IPS-NIHi7 (cell line): ENCODE measurements around the gene GBX2.
A peak's percentile ranks its signal among the peaks of the same experiment; 100 is the strongest.

ENCODE experiments used
- DNase-seq: peaks from one replicate; pipeline ENCODE4 v3.0.0; 2012; ENCODE audit warnings: mixed read lengths; ENCODE audit errors: extremely low spot score

GBX2 gene

GRCh38 chr2:236180831-236181453 is 12.8 kb upstream of the GBX2 start:
- DNase-seq, result peak; percentile 84

DNA sequence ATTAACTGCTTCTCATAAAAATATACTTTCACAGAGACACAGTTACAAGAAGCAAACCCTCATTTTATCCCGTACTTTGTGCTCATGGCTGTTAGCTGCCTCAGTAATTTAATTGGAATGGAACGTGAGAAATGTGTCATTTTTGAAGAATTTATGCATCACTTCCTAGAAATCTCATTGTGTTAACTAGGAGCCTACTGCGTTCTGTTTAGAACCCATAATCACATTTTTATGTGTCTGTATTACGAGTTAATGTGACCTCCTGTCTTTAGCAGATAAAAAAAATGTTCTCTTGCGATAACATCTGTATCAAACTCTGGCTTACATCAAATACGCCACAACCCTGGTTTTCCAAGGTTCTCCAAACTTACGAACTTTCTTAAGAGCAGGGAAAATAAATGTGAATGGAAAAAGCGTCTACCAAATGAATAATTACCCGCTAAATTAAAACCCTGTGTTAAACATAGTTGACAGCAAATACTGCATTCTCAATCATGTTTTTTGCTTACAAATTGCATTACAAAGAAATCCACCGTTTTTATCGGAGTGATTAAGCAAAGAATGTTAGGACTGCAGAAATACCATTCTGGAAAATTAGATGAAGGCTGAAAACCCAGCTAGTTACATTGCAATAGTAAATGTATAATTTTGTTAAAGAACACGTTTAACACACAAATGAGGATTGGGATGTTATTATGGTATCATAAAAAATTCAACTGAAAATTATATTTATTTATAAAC is 12.1 kb upstream of the GBX2 start:
- DNase-seq, result no peak

DNA sequence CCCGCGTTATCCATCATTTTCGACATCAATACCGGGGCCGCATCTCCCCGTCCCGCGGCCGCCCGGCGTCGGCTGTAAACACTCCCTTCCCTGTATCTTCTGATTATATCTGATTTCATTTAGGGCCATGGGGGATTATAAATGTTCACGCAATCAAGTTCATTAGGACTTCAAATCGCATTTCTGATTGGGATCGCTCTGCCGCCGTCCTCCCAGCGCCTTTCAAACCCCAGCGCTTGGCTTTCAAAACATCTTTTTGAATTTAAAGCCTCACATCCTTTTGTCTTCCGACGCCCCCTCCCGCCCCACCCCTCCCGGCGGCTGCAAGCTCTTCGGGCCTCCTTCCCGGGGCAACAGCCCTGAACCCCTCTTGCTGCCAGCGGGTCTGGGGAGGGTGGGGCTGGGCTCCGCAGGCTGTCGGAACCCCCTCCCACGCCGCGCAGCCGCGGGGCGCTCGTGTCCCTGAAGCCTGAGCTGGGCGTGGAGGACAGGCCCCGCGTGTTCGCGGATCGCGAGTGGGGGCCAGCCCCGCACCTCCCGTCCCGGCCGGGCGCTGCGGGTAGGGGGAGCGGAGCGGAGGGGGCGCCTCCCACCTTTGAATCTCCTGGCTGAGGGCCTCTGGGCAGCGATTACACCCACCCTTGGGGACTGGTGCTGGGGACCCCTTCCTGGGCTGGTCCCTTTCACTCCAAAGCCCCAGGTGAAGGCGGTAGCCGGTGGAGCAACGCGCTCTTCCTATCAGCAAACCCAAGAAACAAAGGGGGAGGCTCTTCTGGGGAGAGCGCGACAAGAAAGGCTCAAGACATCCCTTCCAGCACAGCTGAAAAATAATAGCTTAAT is 11.3 kb upstream of the GBX2 start:
- DNase-seq, result no peak

DNA sequence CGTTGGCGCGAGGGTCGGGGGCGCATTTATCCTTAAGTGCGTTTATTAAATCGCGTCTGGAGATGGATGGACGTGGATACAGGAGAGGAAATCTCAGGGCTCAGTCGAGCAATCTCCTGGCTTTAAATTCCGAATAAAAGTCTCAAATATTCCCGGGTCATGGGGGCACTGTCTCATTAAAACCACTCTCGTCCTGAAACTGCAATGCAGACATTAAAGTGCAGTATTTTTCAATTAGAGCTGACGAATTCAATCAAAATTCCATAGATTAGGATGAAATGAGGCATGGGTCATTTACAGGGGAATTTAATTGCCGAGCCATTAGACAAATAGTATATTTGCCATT is 10.7 kb upstream of the GBX2 start:
- DNase-seq, result no peak

GRCh38 chr2:236177967-236178889 is 10.0 kb upstream of the GBX2 start:
- DNase-seq, result peak; percentile 81

DNA sequence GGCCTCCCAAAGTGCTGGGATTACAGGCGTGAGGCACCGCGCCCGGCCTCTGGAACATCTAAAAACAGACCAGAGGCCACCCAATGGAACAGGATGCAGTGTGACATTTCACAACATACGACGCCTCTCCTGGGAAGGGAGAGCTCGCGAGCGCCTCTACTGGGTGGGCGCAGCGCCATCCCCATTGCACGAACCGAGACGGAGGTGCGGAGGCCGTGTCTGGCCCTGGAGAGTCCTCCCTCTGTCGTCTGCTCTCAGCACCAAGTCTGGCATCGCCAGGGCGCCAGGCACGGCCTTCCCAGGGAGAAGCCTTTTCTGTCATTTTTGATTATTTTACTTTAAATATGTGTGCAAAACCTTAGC is 9.4 kb upstream of the GBX2 start:
- DNase-seq, result peak; percentile 80

- DNase-seq, result no peak
Measured at GRCh38 chr2:236176951-236177350, 8.8 kb upstream of the GBX2 start.

DNA sequence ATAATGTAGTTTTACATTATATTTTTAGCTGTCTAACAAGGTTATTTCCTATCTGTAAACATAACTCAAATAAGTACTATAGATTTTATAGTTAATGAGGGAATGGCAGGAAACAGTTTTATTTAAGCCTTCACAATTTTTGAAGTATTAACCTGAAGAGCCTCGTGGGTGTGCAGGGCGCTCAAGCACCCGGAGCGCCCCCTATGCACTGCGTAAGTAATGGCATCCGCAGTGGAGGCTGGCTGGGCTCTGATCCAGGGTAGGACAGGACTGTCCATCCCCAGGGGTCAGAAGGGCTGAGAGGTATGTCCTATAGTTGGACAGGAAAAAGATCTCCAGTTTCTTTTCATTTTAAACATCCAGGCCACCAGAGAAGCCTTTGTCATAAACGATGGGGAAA is 8.2 kb upstream of the GBX2 start:
- DNase-seq, result no peak

- DNase-seq, result no peak
Measured at GRCh38 chr2:236175548-236176150, 7.5 kb upstream of the GBX2 start.

DNA sequence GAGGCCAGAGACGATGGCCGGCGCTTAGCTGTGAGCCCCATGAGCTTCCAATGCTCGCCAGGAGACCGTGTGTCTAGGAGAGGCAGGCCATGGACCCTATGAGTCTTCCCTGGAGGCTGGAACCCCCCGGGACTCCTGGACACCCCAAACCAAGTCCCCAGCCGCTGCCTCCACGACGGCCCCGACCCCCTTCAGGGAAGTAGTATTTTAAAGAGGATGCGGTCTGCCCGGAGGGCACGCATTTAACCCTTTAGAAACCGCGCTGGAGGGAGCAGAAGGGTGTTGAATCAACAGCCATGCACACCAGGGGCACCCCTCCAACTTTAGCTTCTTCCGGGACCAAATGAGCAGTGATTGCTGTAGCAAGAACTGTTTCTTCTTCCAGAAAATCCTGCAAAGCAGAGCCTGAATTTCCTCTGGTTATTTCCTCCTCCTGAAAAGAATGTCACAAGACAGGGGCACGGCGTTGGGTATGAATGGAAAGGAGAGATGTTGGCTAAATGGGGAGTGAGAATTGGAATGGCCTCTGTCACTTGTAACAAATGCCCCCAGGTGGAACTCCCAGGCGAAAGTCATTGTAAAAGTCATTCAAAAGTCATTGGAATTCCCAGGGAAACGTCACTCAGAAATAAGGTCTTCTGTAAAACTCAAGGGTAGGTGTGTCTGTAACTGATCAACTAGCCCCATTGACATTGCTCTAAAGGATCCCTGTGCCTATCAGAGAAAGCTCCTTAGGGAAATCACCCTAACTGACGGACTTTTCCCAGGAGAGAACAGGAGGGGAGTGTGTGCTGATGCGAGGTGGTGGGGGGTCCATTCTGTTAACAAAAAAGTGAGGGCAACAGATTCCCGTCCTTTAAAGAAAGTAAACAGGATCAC is 5.8 kb upstream of the GBX2 start:
- no peak for DNase-seq

DNA sequence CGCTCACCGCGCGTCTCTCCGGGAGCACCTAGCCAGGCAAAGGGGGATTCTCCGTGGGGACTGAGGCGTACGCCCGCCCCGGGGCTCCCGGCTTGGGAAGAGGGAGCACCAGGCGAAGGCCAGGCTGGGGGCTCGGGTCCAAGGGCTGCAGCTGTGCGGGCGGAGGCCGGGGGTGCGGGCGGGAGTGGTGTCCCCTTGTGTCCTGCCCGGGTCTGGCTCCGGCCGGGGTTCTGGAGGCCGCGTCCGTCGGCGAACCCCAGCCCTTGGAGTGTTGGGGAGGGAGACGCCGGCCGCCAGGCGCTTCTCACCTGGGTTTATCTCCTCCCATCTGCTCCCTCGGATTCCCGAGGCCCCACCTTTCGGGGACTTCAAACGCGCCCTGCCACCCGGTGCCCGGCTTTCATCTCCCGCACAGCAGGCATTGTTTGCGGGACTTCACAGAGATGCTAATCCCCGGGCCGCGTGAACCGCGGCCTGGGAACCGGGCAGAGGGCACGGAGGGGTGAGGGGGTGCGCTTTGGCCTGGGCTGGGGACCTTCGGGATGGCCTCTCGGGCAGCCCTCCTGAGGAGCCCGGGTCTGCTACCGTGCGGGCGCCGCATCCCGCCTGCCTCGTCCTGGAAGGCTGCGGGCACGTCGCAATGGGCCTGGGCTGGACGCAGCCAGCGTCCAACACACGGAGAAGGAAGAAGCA is 5.0 kb upstream of the GBX2 start:
- DNase-seq, result no peak

- DNase-seq, result no peak
Measured at GRCh38 chr2:236172255-236173035, 4.3 kb upstream of the GBX2 start.

GRCh38 chr2:236171680-236172254 is 3.6 kb upstream of the GBX2 start:
- no peak for DNase-seq

- DNase-seq, result no peak
Measured at GRCh38 chr2:236171181-236171679, 3.0 kb upstream of the GBX2 start.

- no peak for DNase-seq
Measured at GRCh38 chr2:236170590-236171165, 2.5 kb upstream of the GBX2 start.

- DNase-seq, result peak; percentile 39
Measured at GRCh38 chr2:236169741-236170589, 1.8 kb upstream of the GBX2 start.

GRCh38 chr2:236169151-236169721 is 1.1 kb upstream of the GBX2 start:
- DNase-seq, result peak; percentile 34
